MCF 10A (cell line): ENCODE results near the gene GRAMD1B. TPM values are rescaled to one million over a fixed set of nuclear protein-coding genes. Genes with fewer than 3 reads are reported as not detected.

Experiments
- BruUV-seq: library from RNA; stranded (reverse); fragments of 400-500 nt; replicated peaks from 2 replicates; lab custom pipeline; 2021; lab: Mats Ljungman, UMichigan
- CTCF ChIA-PET: fragments of 300-600 bp; sonication (Branson Sonifier 250); formaldehyde crosslinking; extraction: SDS; loops from one replicate; lab custom pipeline; 2021; ENCODE audit warnings: antibody characterized with exemption, inconsistent platforms; lab: Yijun Ruan, JAX
- POLR2A ChIA-PET: fragments of 300-600, 350-650 bp; sonication (Branson Sonifier 250); formaldehyde crosslinking; extraction: SDS; loops from one replicate; lab custom pipeline; 2020; ENCODE audit warnings: antibody characterized with exemption, inconsistent platforms; lab: Yijun Ruan, JAX
- DNase-seq: peaks from one replicate; pipeline ENCODE4 v3.0.0-alpha.2; 2018; ENCODE audit not compliant: unreplicated experiment
- H3K27ac Mint-ChIP-seq: one replicate; pipeline ENCODE4 v1.8.0; 2022; ENCODE audit warnings: mild to moderate bottlenecking, low read depth, mixed read lengths; ENCODE audit not compliant: unreplicated experiment
- H3K27me3 Mint-ChIP-seq: one replicate; pipeline ENCODE4 v1.8.0; 2022; ENCODE audit warnings: mixed read lengths; ENCODE audit not compliant: insufficient read depth, unreplicated experiment
- H3K36me3 Mint-ChIP-seq: one replicate; pipeline ENCODE4 v1.8.0; 2022; ENCODE audit warnings: mild to moderate bottlenecking, moderate library complexity, mixed read lengths; ENCODE audit not compliant: insufficient read depth, unreplicated experiment
- H3K4me1 Mint-ChIP-seq: one replicate; pipeline ENCODE4 v1.8.0; 2022; ENCODE audit warnings: mixed read lengths; ENCODE audit not compliant: insufficient read depth, unreplicated experiment
- H3K4me3 Mint-ChIP-seq: one replicate; pipeline ENCODE4 v1.8.0; 2022; ENCODE audit warnings: mild to moderate bottlenecking, moderate library complexity, mixed read lengths; ENCODE audit not compliant: unreplicated experiment
- H3K9me3 Mint-ChIP-seq: one replicate; pipeline ENCODE4 v1.8.0; 2022; ENCODE audit warnings: mixed read lengths; ENCODE audit not compliant: unreplicated experiment
- CTCF ChIP-seq: fragments of 200-600 bp; IDR thresholded peaks from one replicate; pipeline ENCODE4 v1.8.0; 2022; ENCODE audit warnings: antibody characterized with exemption, mild to moderate bottlenecking; ENCODE audit not compliant: unreplicated experiment
- intact Hi-C: fragments of 100-400 bp; cut with micrococcal nuclease; formaldehyde crosslinking; loops from 2 replicates; pipeline ENCODE4 v1.14.1; 2022
- total RNA-seq: library from RNA; stranded (reverse); gene quantifications from 2 replicates; pipeline ENCODE4 v1.2.3, GENCODE V29; 2022

The GRAMD1B gene
- total RNA-seq, 1 experiment from 2014 or later: 0.26 TPM

DNA sequence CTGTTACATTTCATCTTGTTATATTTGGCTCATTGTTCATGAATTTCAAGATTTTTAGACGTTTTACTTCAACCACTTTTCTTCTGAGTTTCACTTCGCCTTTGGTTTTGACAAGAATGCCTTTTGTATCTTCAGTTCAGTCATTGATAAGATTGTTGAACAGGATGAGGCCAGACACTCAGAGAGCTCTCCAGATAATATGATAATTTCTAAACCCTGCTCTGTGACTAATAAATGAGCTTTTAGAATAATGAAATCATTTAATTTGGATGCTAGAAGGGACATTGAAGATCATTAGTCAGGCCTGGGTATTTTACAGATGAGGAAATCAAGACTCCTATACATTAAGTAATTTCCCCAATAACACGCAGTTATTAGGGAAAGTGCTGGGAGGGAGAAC is 37.2 kb upstream of the GRAMD1B start:
- H3K4me3 Mint-ChIP-seq: no peak overlapping the region
- TF ChIP-seq CTCF: no peak
- ChIA-PET POLR2A (no interaction called here), CTCF (interaction anchor here (0.6 kb wide), 1 partner anchor 82 kb away, joined by 4 read pairs; no protein-coding TSS in a partner anchor)
- no peaks in the 10 kb centered on the region for H3K4me1 Mint-ChIP-seq
- intact Hi-C loops: no loop called here
- H3K27me3 Mint-ChIP-seq: peaks cover 50% of the 10 kb centered on the region
- H3K9me3 Mint-ChIP-seq: no peaks in the 10 kb centered on the region
- DNase-seq: no peak
- no peaks in the 10 kb centered on the region for H3K36me3 Mint-ChIP-seq
- no TSS peak for BruUV-seq
- no peak overlapping the region for H3K27ac Mint-ChIP-seq

DNA sequence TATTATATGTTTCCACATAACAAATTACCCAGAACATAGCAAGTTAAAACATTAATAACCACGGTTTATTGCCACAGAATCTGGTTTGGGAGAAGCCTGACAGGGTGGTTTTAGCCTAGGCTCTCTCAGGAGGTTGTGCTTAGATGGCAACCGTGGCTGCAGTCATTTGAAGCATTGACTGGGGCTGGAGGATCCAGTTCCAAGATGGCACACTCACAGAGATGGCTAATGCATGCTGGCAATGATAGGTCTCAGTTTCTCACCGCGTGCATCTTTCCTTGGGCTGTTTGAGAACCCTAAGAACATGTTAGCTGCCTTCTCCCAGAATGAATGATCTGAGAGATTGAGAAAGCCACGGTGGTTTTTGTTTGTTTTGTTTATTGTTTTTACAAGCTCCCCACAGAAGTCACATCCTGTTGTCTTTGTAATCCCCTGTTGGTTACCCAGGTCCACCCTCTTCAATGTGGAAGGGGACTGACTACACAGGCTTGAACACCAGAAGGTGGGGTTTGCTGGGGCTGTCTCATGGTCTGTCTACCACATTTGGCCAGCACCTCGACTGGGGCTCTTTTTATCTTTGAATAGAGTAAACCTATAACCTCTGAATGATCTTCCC is 36.6 kb upstream of the GRAMD1B start:
- intact Hi-C loops: no loop called here
- Mint-ChIP-seq H3K4me3 (no peak overlapping the region), H3K36me3 (no peaks in the 10 kb centered on the region), H3K27me3 (peaks cover 50% of the 10 kb centered on the region), H3K27ac (no peak overlapping the region), H3K9me3 (no peaks in the 10 kb centered on the region), H3K4me1 (no peaks in the 10 kb centered on the region)
- no peak for TF ChIP-seq CTCF
- no peak for DNase-seq
- ChIA-PET CTCF (no interaction called here), POLR2A (no interaction called here)
- BruUV-seq: no TSS peak

DNA sequence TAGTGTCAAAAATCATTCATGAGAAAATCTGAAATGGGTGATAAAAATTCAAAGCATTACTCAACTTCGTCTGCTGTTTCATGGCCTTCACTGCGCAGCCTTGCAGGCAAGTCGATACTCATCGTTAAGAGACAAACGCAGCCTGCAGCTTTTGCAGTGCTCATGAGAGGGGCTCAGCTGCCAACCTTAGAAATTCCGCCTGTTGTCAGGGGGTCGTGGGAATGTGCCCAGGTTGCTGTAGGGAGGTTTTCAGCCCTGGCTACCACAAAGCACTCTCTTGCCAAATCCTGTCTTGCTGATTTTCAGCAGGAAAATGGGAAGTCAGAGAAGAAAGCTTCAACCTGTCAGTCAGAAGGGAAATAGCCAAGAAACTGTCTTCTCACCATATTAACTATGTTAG is 25.4 kb upstream of the GRAMD1B start:
- BruUV-seq: no TSS peak
- no peak for DNase-seq
- no peaks in the 10 kb centered on the region for H3K9me3 Mint-ChIP-seq
- H3K27me3 Mint-ChIP-seq: peaks cover 37% of the 10 kb centered on the region
- no peak for TF ChIP-seq CTCF
- no peaks in the 10 kb centered on the region for H3K4me1 Mint-ChIP-seq
- CTCF ChIA-PET: interaction anchor here (7.9 kb wide), 1 partner anchor 72 kb away, joined by 376 read pairs; no protein-coding TSS in a partner anchor
- intact Hi-C loops: no loop called here
- POLR2A ChIA-PET: no interaction called here
- no peak overlapping the region for H3K27ac Mint-ChIP-seq
- H3K36me3 Mint-ChIP-seq: no peaks in the 10 kb centered on the region
- H3K4me3 Mint-ChIP-seq: no peak overlapping the region

DNA sequence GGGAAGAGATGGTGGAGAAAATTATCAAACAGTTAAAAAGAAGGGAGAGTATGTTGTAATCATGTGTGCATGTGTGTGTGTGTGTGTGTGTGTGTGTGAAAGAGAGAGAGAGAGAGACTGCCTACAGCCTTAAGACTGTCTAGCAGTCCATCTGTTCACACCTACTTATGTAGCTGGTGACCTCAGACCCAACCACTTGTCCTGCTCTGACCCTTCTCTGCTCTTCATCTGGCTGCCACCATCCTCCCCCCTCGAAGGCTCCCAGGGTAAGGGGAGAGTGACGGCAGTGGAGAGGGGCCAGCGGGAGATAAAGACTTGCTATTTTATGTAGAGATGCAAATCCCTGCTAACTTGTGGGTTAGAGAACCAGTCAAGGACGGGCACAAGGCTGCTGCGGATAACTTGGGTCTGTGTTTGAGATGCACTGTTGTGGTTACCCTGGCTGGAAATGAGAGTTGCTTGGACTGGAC is 24.9 kb upstream of the GRAMD1B start:
- Mint-ChIP-seq H3K36me3 (no peaks in the 10 kb centered on the region), H3K4me1 (no peaks in the 10 kb centered on the region), H3K27ac (no peak overlapping the region), H3K4me3 (no peak overlapping the region), H3K27me3 (peaks cover 42% of the 10 kb centered on the region), H3K9me3 (no peaks in the 10 kb centered on the region)
- TF ChIP-seq CTCF: no peak
- intact Hi-C loops: no loop called here
- BruUV-seq: no TSS peak
- ChIA-PET POLR2A (interaction anchor here (1.3 kb wide), 1 partner anchor 73 kb away, joined by 4 read pairs; no protein-coding TSS in a partner anchor), CTCF (interaction anchor here (1.2 to 7.9 kb wide), 2 partner anchors 71 to 302 kb away, joined by 7 to 376 read pairs; no protein-coding TSS in a partner anchor)
- DNase-seq: no peak
